Karpas-422 (cell line): ENCODE data around the gene MAD2L1. TPM values are rescaled to one million over a fixed set of nuclear protein-coding genes. Genes with fewer than 3 reads are reported as not detected.
"Not testable (repeated sequence)": the region's sequence is repeated elsewhere in the genome, so short reads cannot be mapped to it uniquely, and the experiment has no call there.

Experiments used
- DNase-seq: peaks from one replicate; pipeline ENCODE4 v3.0.0-alpha.2; 2015
- H2AFZ ChIP-seq: fragments of 200-600 bp; sonication (generic); 2 replicates; pipeline ENCODE4 v1.6.1; 2014; ENCODE audit warnings: antibody characterized with exemption, low read length, mixed read lengths
- H3K27ac ChIP-seq: fragments of 200-600 bp; sonication (generic); 2 replicates; pipeline ENCODE4 v1.5.1; 2014; ENCODE audit warnings: mild to moderate bottlenecking, low read length, moderate library complexity
- H3K27me3 ChIP-seq: fragments of 200-600 bp; sonication (generic); 2 replicates; pipeline ENCODE4 v1.6.1; 2014; ENCODE audit warnings: low read length, mixed read lengths
- H3K36me3 ChIP-seq: fragments of 200-600 bp; sonication (generic); 2 replicates; pipeline ENCODE4 v1.6.1; 2014; ENCODE audit warnings: low read length, mixed read lengths; ENCODE audit not compliant: insufficient read depth
- H3K4me1 ChIP-seq: fragments of 200-600 bp; sonication (generic); 2 replicates; pipeline ENCODE4 v1.6.1; 2014; ENCODE audit warnings: mild to moderate bottlenecking, low read length, mixed read lengths
- H3K4me2 ChIP-seq: fragments of 200-600 bp; sonication (generic); 2 replicates; pipeline ENCODE4 v1.6.1; 2014; ENCODE audit warnings: low read length, low read depth, mild to moderate bottlenecking; ENCODE audit not compliant: poor library complexity, severe bottlenecking
- H3K4me3 ChIP-seq: fragments of 200-600 bp; sonication (generic); 2 replicates; pipeline ENCODE4 v1.5.1; 2014; ENCODE audit warnings: mild to moderate bottlenecking, antibody characterized with exemption, low read length, mixed read lengths
- H3K79me2 ChIP-seq: fragments of 200-600 bp; sonication (generic); 2 replicates; pipeline ENCODE4 v1.6.1; 2014; ENCODE audit warnings: mild to moderate bottlenecking, low read length, mixed read lengths
- H3K9ac ChIP-seq: fragments of 200-600 bp; sonication (generic); 2 replicates; pipeline ENCODE4 v1.6.0; 2014; ENCODE audit warnings: low read length
- H3K9me2 ChIP-seq: fragments of 200-600 bp; sonication (generic), shearing (Covaris generic); replicated peaks from 2 replicates; pipeline ENCODE4 v1.6.0; 2014; ENCODE audit warnings: mild to moderate bottlenecking, low read length, moderate library complexity; ENCODE audit not compliant: insufficient read depth
- H3K9me3 ChIP-seq: fragments of 300-700, 200-600 bp; sonication (generic); 2 replicates; pipeline ENCODE4 v1.6.1; 2014; ENCODE audit warnings: low read length, mixed read lengths
- H4K20me1 ChIP-seq: fragments of 200-600 bp; sonication (generic); 2 replicates; pipeline ENCODE4 v1.6.1; 2014; ENCODE audit warnings: mild to moderate bottlenecking, antibody characterized with exemption, low read length, low read depth; ENCODE audit not compliant: insufficient read depth
- total RNA-seq: library from RNA; depleted of rRNA; stranded (reverse); fragments of >200 nt; shearing (Covaris generic); gene quantifications from 2 replicates; pipeline ENCODE4 v1.2.3, GENCODE V29; 2014; ENCODE audit warnings: low replicate concordance; rRNA removed

The MAD2L1 gene
- total RNA-seq = 37.2 and 140 TPM in 2 replicates

DNA sequence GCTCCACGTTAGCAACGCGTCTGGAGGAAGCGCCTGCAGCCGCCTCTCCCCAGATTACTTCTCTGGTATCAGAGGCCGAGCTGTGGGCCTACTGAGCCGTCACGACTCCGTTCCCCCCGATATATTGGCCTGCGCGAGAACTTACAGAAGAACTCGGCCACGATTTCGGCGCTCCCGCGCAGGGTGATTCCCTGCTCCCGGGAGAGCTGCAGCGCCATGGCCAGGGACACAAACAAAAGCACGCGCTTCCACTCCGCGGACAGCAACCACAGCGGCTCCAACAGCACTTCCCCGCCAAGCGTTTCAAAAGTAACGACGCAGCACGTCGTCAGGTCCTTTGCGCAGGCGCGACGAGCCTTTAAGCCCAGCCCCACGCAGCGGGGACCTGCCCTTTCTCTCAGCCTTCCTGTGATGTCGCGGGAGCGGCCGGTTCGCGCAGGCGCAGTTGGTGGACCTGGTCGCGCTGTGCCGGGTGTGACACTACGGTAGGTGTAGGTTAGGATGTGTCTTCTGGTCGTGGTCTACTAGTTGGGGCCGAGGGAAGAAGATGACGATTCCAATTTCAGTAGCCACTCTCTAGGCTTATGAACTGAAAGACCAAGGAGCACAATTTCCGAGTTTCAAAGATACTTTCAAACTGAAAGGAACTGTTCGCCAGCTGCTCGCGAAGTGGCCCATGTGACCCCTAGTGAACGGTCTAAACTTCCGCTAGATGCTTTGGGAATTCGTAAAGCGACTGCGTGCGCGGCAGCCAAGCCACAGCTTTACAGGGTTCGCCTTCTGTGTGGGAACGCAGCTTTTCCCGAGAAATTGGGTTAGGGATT lies at the start of gene MAD2L1:
Gene MAD2L1, minus strand, starts transcription at position 332 of the 824 bp plus-strand sequence. Its CDS starts 114 bp downstream, at position 218.
- Histone ChIP-seq H3K9me2 (no peaks in the 10 kb centered on the region), H3K79me2 (peaks cover 61% of the 10 kb centered on the region), H2AFZ (peak within 1 kb of the TSS; percentile 49), H3K27ac (peak within 1 kb of the TSS; percentile 84), H3K9me3 (no peaks in the 10 kb centered on the region), H3K27me3 (no peaks in the 10 kb centered on the region), H4K20me1 (0 out of 2 replicates have a peak, but pooled peaks cover 6% of the 10 kb centered on the region), H3K4me3 (peak within 1 kb of the TSS; percentile 90), H3K4me1 (peaks cover 55% of the 10 kb centered on the region), H3K4me2 (peak within 1 kb of the TSS; percentile 93), H3K9ac (peak within 1 kb of the TSS; percentile 90), H3K36me3 (peaks cover 41% of the 10 kb centered on the region; the same call in 1 of the 2 replicates)
- DNase-seq = peak; percentile 99

DNA sequence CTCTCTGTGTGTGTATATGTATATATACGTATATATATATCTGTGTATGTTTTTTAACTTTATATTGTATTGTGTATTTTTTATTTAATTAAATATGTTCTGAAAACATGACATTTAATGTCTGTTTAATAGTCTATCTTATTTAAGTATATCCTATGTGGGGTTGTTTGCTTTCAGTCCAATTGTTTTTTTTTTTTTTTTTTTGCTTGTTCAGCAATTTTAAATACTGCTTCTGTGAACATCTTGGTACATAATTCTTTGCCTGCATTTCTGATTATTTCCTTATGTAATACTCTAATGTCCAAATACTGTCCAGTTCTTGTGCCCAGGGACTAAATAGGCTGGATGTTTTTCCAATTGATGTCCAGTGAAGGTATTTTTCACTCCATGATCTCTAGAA lies 45.1 kb upstream of the MAD2L1 start:
- no peaks in the 10 kb centered on the region for H3K9me3 ChIP-seq
- H3K27me3 ChIP-seq = no peaks in the 10 kb centered on the region
- H3K79me2 ChIP-seq = no peaks in the 10 kb centered on the region
- H3K4me1 ChIP-seq = no peaks in the 10 kb centered on the region
- no peaks in the 10 kb centered on the region; the same call in 1 of the 2 replicates for H3K9me2 ChIP-seq
- H3K9ac ChIP-seq = no peak overlapping the region
- no peak overlapping the region for H3K4me3 ChIP-seq
- H2AFZ ChIP-seq = no peak overlapping the region
- H4K20me1 ChIP-seq = no peaks in the 10 kb centered on the region
- H3K4me2 ChIP-seq = no peak overlapping the region
- DNase-seq = no peak
- H3K27ac ChIP-seq = no peak overlapping the region
- H3K36me3 ChIP-seq = no peaks in the 10 kb centered on the region

DNA sequence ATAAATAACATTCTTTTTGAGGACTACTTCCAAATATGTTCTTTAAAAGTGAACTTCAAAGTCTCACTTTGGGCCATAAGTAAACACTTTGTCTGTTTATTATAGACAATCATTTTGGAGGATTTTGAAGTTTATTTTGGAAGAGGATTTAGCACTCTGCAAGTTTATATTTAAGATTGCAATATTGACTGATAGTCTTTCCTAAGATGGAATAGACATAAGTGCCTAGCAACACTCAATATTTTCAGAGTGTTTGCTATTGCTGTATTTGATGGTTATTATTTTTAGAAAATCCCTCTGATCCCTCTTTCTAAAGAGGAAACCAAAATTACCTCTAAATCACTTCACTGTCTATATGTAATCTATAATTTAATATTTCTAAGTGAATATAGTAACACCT lies 42.8 kb upstream of the MAD2L1 start:
- H3K36me3 ChIP-seq = no peaks in the 10 kb centered on the region
- DNase-seq = no peak
- no peaks in the 10 kb centered on the region for H4K20me1 ChIP-seq
- H3K27ac ChIP-seq = no peak overlapping the region
- peaks cover 3% of the 10 kb centered on the region; the same call in 1 of the 2 replicates for H3K27me3 ChIP-seq
- no peaks in the 10 kb centered on the region for H3K9me3 ChIP-seq
- no peaks in the 10 kb centered on the region for H3K4me1 ChIP-seq
- H3K4me3 ChIP-seq = no peak overlapping the region
- no peak overlapping the region for H2AFZ ChIP-seq
- H3K9me2 ChIP-seq = no peaks in the 10 kb centered on the region; the same call in 1 of the 2 replicates
- no peak overlapping the region for H3K4me2 ChIP-seq
- H3K79me2 ChIP-seq = no peaks in the 10 kb centered on the region
- no peak overlapping the region for H3K9ac ChIP-seq

DNA sequence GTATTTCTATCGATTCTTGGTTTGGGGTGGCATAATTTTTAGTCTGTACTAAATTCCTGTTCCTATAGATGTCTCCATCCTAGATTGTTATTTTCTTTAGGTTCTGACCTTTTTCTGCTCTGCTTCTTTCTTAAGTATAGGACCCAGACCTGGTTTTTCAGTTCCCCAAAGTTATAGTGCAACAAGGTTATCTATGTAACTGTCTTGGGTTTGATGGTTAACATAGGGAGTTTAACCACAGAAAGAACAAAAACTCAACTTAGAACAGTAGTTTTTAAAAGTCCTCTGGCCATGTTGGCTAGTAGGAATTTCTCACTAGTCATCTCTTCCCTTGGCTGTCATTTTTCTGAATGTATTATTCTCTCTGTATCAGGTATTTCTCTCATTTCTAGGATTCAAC lies 38.8 kb upstream of the MAD2L1 start:
- H3K9me2 ChIP-seq = no peaks in the 10 kb centered on the region; the same call in 1 of the 2 replicates
- no peaks in the 10 kb centered on the region for H3K79me2 ChIP-seq
- DNase-seq = no peak
- H3K4me3 ChIP-seq = no peak overlapping the region
- H3K4me2 ChIP-seq = no peak overlapping the region
- H3K9ac ChIP-seq = no peak overlapping the region
- peaks cover 5% of the 10 kb centered on the region; the same call in 1 of the 2 replicates for H3K27me3 ChIP-seq
- no peaks in the 10 kb centered on the region for H3K36me3 ChIP-seq
- no peak overlapping the region for H2AFZ ChIP-seq
- no peak overlapping the region for H3K27ac ChIP-seq
- H3K9me3 ChIP-seq = no peaks in the 10 kb centered on the region
- H3K4me1 ChIP-seq = no peaks in the 10 kb centered on the region
- no peaks in the 10 kb centered on the region for H4K20me1 ChIP-seq

DNA sequence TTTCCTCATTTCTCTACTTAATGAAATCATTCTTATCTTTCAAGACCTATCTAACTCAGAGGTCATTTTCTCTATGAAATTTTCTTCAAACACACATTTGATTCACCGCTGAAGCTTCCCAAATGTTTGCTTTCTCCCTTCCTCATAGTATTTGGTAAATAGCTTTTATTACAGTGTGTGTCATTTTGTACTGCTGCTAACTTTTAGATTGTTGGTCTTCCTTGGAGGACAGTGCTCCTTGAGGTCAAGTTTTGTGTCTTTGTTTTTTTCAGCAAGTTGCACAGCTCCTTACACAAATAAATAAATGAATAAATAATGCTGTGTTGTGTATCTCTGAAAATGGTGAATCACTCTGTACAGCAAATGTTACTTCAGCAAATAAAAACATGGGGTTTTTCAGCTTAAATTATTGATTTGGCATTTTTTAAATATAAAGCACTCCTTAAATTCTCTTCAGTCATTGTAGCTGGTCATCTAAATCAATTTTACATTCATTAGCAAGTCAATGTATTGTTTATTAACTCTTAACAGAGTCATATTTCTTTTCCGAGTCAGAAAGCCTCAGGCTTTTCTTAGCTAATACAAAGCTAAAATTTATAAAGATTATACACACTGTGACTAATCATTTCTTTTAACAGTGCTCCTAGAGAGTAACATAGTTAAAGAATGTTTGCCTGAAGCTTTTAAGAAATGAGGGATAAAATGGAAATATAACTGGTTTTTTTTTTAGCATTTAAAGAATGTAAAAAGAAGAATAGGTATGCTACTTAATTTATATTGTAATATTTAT lies 30.1 kb upstream of the MAD2L1 start:
- no peak overlapping the region for H2AFZ ChIP-seq
- no peaks in the 10 kb centered on the region for H4K20me1 ChIP-seq
- DNase-seq = no peak
- no peak overlapping the region for H3K4me2 ChIP-seq
- no peak overlapping the region for H3K27ac ChIP-seq
- no peak overlapping the region for H3K9ac ChIP-seq
- H3K9me3 ChIP-seq = no peaks in the 10 kb centered on the region
- H3K79me2 ChIP-seq = no peaks in the 10 kb centered on the region
- H3K4me3 ChIP-seq = no peak overlapping the region
- H3K27me3 ChIP-seq = no peaks in the 10 kb centered on the region
- H3K9me2 ChIP-seq = no peaks in the 10 kb centered on the region
- H3K36me3 ChIP-seq = no peaks in the 10 kb centered on the region
- H3K4me1 ChIP-seq = no peaks in the 10 kb centered on the region

DNA sequence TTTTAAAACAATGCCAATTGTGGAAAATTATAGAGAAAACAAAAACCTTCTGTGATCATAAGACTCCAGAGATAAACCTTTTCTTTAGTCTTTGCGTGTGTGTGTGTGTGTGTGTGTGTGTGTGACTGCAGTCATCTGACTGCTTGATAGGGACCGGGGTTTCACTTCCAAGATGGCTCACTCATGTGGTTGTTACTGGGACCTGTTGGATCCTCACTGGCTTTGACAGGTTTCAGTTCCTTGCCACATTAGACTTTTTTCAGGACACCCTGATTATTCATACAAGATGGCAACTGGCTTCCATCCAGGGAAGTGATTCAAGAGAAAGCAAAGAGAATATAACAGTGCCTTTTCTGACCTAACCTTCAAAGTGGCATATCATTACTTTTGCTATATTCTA lies 21.9 kb upstream of the MAD2L1 start:
- H3K27ac ChIP-seq = no peak overlapping the region
- H3K9ac ChIP-seq = no peak overlapping the region
- no peaks in the 10 kb centered on the region for H3K9me3 ChIP-seq
- DNase-seq = no peak
- no peaks in the 10 kb centered on the region for H3K79me2 ChIP-seq
- no peak overlapping the region for H3K4me3 ChIP-seq
- no peaks in the 10 kb centered on the region for H3K36me3 ChIP-seq
- no peaks in the 10 kb centered on the region for H3K4me1 ChIP-seq
- H3K9me2 ChIP-seq = no peaks in the 10 kb centered on the region
- H3K27me3 ChIP-seq = no peaks in the 10 kb centered on the region
- H2AFZ ChIP-seq = no peak overlapping the region
- no peaks in the 10 kb centered on the region for H4K20me1 ChIP-seq
- no peak overlapping the region for H3K4me2 ChIP-seq

DNA sequence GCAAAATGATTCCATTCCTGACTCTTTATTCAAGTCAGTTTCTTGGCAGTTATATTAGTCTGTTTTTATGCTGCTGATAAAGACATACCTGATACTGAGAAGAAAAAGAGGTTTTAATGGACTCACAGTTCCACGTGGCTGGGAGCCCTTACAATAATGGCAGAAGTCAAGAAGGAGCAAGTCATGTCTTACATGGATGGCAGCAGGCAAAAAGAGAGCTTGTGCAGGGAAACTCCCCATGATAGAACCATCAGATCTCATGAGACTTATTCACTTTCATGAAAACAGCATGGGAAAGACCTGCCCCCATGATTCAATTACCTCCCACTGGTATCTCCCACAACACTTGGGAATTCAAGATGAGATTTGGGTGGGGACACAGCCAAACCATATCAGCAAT lies 21.4 kb upstream of the MAD2L1 start:
- not testable (repeated sequence) for H3K4me1 ChIP-seq, H3K9me2 ChIP-seq, H3K27me3 ChIP-seq, H3K79me2 ChIP-seq, H3K9me3 ChIP-seq, H3K4me2 ChIP-seq, H3K9ac ChIP-seq, H3K4me3 ChIP-seq, DNase-seq, H4K20me1 ChIP-seq, H2AFZ ChIP-seq, H3K36me3 ChIP-seq, H3K27ac ChIP-seq

DNA sequence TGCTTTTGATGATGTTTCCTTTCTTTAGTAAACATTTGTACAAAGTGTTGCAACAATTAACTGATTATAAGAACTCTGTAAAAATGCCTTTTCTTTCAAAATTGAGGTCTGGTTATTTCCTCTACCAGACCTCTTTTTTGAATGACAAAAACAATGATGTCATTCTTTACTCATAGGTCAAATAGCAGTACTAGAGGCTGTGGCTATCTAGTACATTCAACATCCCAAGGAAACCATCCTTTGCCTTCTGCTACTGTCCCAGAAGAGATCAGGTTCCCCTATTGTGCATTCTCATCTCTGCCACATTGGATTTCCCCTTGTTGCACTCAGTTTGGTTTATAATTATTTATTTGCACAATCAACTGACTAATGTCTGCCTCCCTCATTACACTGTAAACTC lies 19.1 kb upstream of the MAD2L1 start:
- no peak for DNase-seq
- Histone ChIP-seq H2AFZ (no peak overlapping the region), H3K27me3 (no peaks in the 10 kb centered on the region), H3K36me3 (no peaks in the 10 kb centered on the region), H3K9me3 (no peaks in the 10 kb centered on the region), H3K9ac (no peak overlapping the region), H3K27ac (no peak overlapping the region), H3K4me2 (no peak overlapping the region), H4K20me1 (no peaks in the 10 kb centered on the region), H3K4me3 (no peak overlapping the region), H3K79me2 (no peaks in the 10 kb centered on the region), H3K4me1 (no peaks in the 10 kb centered on the region), H3K9me2 (no peaks in the 10 kb centered on the region)
